Endothelial cell (in vitro differentiated cells): ENCODE measurements around the gene SGCE. TPM values are rescaled to one million over a fixed set of nuclear protein-coding genes. Genes with fewer than 3 reads are reported as not detected.
A peak's percentile ranks its signal among the peaks of the same experiment; 100 is the strongest.

Source experiments
- DNase-seq: peaks from one replicate; pipeline ENCODE4 v3.0.0; 2021; ENCODE audit warnings: low spot score
- H3K27ac Mint-ChIP-seq: one replicate; pipeline ENCODE4 v1.8.0; 2021; ENCODE audit warnings: mixed read lengths, inconsistent platforms; ENCODE audit not compliant: unreplicated experiment
- H3K27me3 Mint-ChIP-seq: one replicate; pipeline ENCODE4 v1.8.0; 2021; ENCODE audit warnings: mild to moderate bottlenecking, moderate library complexity, mixed read lengths, inconsistent platforms; ENCODE audit not compliant: unreplicated experiment
- H3K36me3 Mint-ChIP-seq: one replicate; pipeline ENCODE4 v1.8.0; 2021; ENCODE audit warnings: mild to moderate bottlenecking, low read depth, mixed read lengths, inconsistent platforms; ENCODE audit not compliant: unreplicated experiment
- H3K4me1 Mint-ChIP-seq: one replicate; pipeline ENCODE4 v1.8.0; 2021; ENCODE audit warnings: mild to moderate bottlenecking, mixed read lengths, inconsistent platforms; ENCODE audit not compliant: unreplicated experiment
- H3K4me3 Mint-ChIP-seq: one replicate; pipeline ENCODE4 v1.8.0; 2021; ENCODE audit warnings: mild to moderate bottlenecking, mixed read lengths, inconsistent platforms; ENCODE audit not compliant: unreplicated experiment
- H3K9me3 Mint-ChIP-seq: one replicate; pipeline ENCODE4 v1.8.0; 2021; ENCODE audit warnings: mixed read lengths, inconsistent platforms; ENCODE audit not compliant: unreplicated experiment
- total RNA-seq: library from RNA; stranded (reverse); fragmentation: NEBNext Ultra II Directional; extraction: Animal tissue kit (Norgen Biotek cat#: 25700); gene quantifications from one replicate; pipeline ENCODE4 v1.2.1, GENCODE V29; 2021; ENCODE audit not compliant: unreplicated experiment
- TF ChIP-seq, protein P1 (sequence below): fragments of 200-600 bp; sonication (generic); IDR thresholded peaks from one replicate; pipeline ENCODE4 v1.5.0; 2021; ENCODE audit warnings: antibody characterized with exemption; ENCODE audit not compliant: unreplicated experiment

Gene SGCE
- total RNA-seq, 1 donor from 2014 or later: 37.7 TPM

DNA sequence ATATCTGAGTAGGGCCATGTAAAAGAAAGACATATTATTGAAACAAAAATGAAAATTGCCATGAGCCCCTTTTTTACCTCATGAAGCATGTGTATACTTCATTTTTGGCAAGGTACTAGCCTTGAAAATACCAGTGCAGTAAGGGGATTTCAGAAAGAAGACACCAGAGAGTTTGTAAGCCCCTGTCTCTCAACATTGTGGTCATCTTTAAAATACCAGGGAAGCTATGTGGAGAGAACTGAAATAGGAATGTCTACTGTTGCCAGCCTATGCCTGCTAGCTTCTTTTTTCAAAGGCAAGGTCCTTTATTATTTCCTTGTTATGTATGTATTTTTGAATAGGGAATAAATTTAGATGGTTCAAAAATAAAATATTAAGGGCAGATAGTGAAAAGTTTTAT lies 88.5 kb downstream of the SGCE start:
- TF ChIP-seq, protein P1, sequence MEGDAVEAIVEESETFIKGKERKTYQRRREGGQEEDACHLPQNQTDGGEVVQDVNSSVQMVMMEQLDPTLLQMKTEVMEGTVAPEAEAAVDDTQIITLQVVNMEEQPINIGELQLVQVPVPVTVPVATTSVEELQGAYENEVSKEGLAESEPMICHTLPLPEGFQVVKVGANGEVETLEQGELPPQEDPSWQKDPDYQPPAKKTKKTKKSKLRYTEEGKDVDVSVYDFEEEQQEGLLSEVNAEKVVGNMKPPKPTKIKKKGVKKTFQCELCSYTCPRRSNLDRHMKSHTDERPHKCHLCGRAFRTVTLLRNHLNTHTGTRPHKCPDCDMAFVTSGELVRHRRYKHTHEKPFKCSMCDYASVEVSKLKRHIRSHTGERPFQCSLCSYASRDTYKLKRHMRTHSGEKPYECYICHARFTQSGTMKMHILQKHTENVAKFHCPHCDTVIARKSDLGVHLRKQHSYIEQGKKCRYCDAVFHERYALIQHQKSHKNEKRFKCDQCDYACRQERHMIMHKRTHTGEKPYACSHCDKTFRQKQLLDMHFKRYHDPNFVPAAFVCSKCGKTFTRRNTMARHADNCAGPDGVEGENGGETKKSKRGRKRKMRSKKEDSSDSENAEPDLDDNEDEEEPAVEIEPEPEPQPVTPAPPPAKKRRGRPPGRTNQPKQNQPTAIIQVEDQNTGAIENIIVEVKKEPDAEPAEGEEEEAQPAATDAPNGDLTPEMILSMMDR: no peak
- Mint-ChIP-seq H3K27ac (no peak overlapping the region), H3K9me3 (no peaks in the 10 kb centered on the region), H3K36me3 (peaks cover 6% of the 10 kb centered on the region), H3K4me1 (peaks cover 3% of the 10 kb centered on the region), H3K4me3 (no peak overlapping the region), H3K27me3 (peaks cover 2% of the 10 kb centered on the region)
- no peak for DNase-seq

DNA sequence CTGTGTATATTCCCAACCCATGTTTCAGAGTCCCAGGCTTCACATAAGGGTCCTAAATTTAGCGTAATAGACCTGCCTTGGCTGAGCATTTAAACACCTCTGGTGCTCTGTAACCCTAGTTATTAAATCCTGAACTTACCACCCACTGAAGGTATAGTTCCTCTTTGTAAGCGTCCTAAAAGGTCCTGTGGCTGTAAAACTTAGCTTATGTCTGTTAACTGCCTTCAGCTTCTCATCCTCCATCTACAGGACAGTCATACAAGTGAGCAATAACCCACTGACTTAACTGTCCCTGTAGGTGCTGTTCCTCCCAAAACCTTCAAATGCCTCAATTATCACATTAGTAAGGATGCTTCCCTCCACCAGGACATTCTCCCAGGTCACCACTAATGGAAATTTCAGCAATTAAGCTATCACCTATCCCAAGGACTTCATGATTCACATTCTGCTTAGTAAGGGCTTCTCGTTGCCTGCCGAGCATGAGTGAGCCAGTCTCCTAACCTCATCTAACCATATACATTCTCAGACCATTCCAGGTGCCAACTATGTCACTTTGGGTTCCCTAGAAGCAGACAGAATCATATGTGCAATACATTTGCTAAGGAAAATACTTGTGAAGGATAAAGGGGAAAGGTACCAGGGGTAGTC lies 90.6 kb downstream of the SGCE start:
- no peak for DNase-seq
- H3K27me3 Mint-ChIP-seq: no peaks in the 10 kb centered on the region
- TF ChIP-seq, protein P1: no peak
- no peaks in the 10 kb centered on the region for H3K9me3 Mint-ChIP-seq
- H3K4me1 Mint-ChIP-seq: peaks cover 12% of the 10 kb centered on the region
- no peak overlapping the region for H3K4me3 Mint-ChIP-seq
- peak overlapping the region; percentile 24 for H3K27ac Mint-ChIP-seq
- H3K36me3 Mint-ChIP-seq: no peaks in the 10 kb centered on the region

DNA sequence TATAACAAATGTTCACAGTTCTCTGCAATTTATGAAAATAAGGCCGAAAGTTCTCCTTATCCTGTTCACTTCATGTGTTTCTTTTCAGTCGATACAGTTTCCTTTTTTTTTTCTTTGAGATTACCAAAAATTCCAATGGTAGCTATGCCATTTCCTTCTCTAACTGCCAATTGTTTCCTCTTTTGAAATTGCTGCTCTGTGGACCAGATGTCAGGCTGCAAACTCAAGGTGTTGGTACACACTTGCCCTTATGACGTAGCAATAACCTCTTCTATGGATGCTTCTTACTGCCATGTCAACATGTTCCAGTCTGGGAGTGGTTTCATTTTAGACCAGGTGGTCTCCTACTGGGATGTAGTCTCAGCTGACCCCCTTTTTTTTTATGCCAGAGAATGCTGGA lies 93.4 kb downstream of the SGCE start:
- peak; percentile 5 for DNase-seq
- H3K27me3 Mint-ChIP-seq: no peaks in the 10 kb centered on the region

DNA sequence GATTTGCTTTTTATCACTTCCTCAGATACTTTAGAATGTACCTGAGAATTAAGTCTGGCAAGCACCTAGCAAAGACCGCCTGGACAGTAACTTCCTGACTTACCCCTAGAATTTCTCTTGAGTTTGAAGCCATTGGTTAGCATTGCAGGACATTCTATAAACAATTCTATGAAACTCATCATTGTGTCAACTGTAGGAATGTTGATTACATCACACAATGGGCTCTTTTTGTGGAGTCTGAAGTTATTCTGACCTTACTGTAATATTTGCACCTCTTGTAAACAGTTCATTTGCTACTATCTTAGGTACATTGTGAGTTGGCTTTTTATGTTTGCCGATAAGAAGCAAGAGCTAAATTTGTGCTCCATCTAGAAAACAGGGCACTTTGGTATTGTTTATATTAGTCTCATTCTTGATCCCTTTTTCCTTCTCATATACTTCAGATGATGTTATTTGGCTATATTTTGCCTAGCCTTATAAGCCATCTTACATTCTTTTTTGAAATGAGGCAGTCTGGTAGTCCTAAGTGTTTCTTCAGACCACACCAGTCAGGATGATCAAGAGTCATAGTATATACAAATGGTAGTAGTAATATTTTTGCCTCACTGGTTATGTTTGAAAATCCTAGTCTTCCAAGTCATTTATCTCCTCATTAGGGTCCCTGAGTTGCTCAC lies 94.0 kb downstream of the SGCE start:
- TF ChIP-seq, protein P1: no peak
- Mint-ChIP-seq H3K27me3 (no peaks in the 10 kb centered on the region), H3K9me3 (no peaks in the 10 kb centered on the region), H3K36me3 (no peaks in the 10 kb centered on the region), H3K4me1 (peaks cover 12% of the 10 kb centered on the region), H3K4me3 (no peak overlapping the region), H3K27ac (peak overlapping the region; percentile 86)
- no peak for DNase-seq

More for the DNA sequence above, 93.4 kb downstream of the SGCE start:
- no peak overlapping the region for H3K4me3 Mint-ChIP-seq
- H3K9me3 Mint-ChIP-seq: no peaks in the 10 kb centered on the region
- H3K4me1 Mint-ChIP-seq: peaks cover 12% of the 10 kb centered on the region
- TF ChIP-seq, protein P1: no peak
- no peaks in the 10 kb centered on the region for H3K36me3 Mint-ChIP-seq
- H3K27ac Mint-ChIP-seq: peak overlapping the region; percentile 86

DNA sequence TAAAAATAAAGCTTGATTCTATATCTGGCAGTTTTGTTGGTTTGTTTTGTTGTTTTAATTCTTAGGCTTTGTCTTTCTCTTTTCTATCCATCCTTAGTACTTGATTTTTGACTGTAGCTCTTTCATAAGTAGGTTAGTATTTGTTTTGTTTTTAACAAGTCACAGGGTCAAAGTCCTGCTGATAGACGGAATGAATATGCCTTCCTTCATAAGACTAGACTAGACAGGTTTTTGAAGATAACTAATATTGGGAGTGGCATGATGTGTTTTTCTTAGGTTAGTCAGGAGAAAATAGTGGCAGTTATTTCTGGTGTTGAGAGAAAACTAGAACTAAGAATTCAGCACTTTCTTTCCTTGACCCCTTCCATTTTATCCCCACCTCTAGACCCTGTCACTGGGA lies 96.0 kb downstream of the SGCE start:
- no peak for DNase-seq
- TF ChIP-seq, protein P1: no peak

More for the DNA sequence above, 96.0 kb downstream of the SGCE start:
- Mint-ChIP-seq H3K27ac (no peak overlapping the region), H3K9me3 (no peaks in the 10 kb centered on the region), H3K4me3 (no peak overlapping the region), H3K4me1 (peaks cover 12% of the 10 kb centered on the region), H3K27me3 (no peaks in the 10 kb centered on the region), H3K36me3 (no peaks in the 10 kb centered on the region)
